Keratinocyte (primary cell): ENCODE results near the gene GJA8. TPM values are rescaled to one million over a fixed set of nuclear protein-coding genes. Genes with fewer than 3 reads are reported as not detected.
"Not testable (repeated sequence)": the region's sequence is repeated elsewhere in the genome, so short reads cannot be mapped to it uniquely, and the experiment has no call there.

Experiments used
- DNase-seq: peaks from one replicate; pipeline ENCODE4 v3.0.0-alpha.2; 2011; ENCODE audit warnings: low read depth, missing footprints, low spot score
- FAIRE-seq: peaks from 2 replicates; lab custom pipeline; 2011; peaks lifted over from hg19 to GRCh38; lab: Jason Lieb, UNC
- H2AFZ ChIP-seq: 2 replicates; pipeline ENCODE4 v1.6.0; 2012; ENCODE audit warnings: low read length, control low read depth, inconsistent platforms; ENCODE audit not compliant: control insufficient read depth
- H3K27ac ChIP-seq: 2 replicates; pipeline ENCODE4 v1.5.1; 2011; ENCODE audit warnings: low read length; ENCODE audit not compliant: control insufficient read depth, insufficient read depth
- H3K27me3 ChIP-seq: 3 replicates; pipeline ENCODE4 v1.6.0; 2011; ENCODE audit warnings: low read length; ENCODE audit not compliant: control insufficient read depth, insufficient read depth; ENCODE audit errors: extremely low read depth
- H3K36me3 ChIP-seq, 2 experiments: 2 replicates in 1 of 2; 3 replicates in 1 of 2; pipeline ENCODE4 v1.5.1; 2011; ENCODE audit warnings: low read length in 2 of 2, mild to moderate bottlenecking in 1 of 2; ENCODE audit not compliant: control insufficient read depth in 2 of 2, insufficient read depth in 2 of 2; ENCODE audit errors: extremely low read depth in 1 of 2
- H3K4me1 ChIP-seq: 3 replicates; pipeline ENCODE4 v1.5.1; 2011; ENCODE audit warnings: low read length; ENCODE audit not compliant: control insufficient read depth, insufficient read depth; ENCODE audit errors: extremely low read depth
- H3K4me2 ChIP-seq: 3 replicates; pipeline ENCODE4 v1.6.0; 2011; ENCODE audit warnings: low read depth, low read length; ENCODE audit not compliant: control insufficient read depth, insufficient read depth; ENCODE audit errors: extremely low read depth
- H3K4me3 ChIP-seq, 3 experiments: fragments of 200-600 bp in 1 of 3; sonication (generic) in 1 of 3; 2 replicates in 2 of 3; 3 replicates in 1 of 3; pipeline ENCODE4 v1.5.1; 2011 to 2016; ENCODE audit warnings: low read length in 3 of 3, mild to moderate bottlenecking in 3 of 3, control low read depth in 2 of 3, inconsistent platforms in 1 of 3, low read depth in 1 of 3, mixed read lengths in 1 of 3, mixed run types in 1 of 3, moderate library complexity in 1 of 3; ENCODE audit not compliant: control insufficient read depth in 2 of 3, insufficient read depth in 2 of 3; ENCODE audit errors: extremely low read depth in 1 of 3
- H3K79me2 ChIP-seq: 2 replicates; pipeline ENCODE4 v1.6.0; 2012; ENCODE audit warnings: low read length; ENCODE audit not compliant: control insufficient read depth, insufficient read depth
- H3K9ac ChIP-seq: 3 replicates; pipeline ENCODE4 v1.6.0; 2011; ENCODE audit warnings: low read length; ENCODE audit not compliant: control insufficient read depth, insufficient read depth; ENCODE audit errors: extremely low read depth
- H3K9me1 ChIP-seq: 3 replicates; pipeline ENCODE4 v1.6.0; 2011; ENCODE audit warnings: low read length; ENCODE audit not compliant: control insufficient read depth, insufficient read depth; ENCODE audit errors: extremely low read depth
- H3K9me3 ChIP-seq: 2 replicates; pipeline ENCODE4 v1.5.1; 2012; ENCODE audit warnings: low read depth, low read length; ENCODE audit not compliant: control insufficient read depth
- H4K20me1 ChIP-seq: 3 replicates; pipeline ENCODE4 v1.6.0; 2011; ENCODE audit warnings: low read length; ENCODE audit not compliant: control insufficient read depth, insufficient read depth; ENCODE audit errors: extremely low read depth
- CTCF ChIP-seq, 3 experiments: IDR thresholded peaks in 1 of 3; conservative IDR thresholded peaks in 1 of 3; optimal IDR thresholded peaks in 1 of 3; 2 replicates in 2 of 3; 3 replicates in 1 of 3; pipeline versions ENCODE3 to v1.5.1; 2011; ENCODE audit warnings: low read length in 3 of 3, mild to moderate bottlenecking in 3 of 3, moderate library complexity in 2 of 3, control low read depth in 1 of 3, inconsistent platforms in 1 of 3; ENCODE audit not compliant: insufficient read depth in 2 of 3; ENCODE audit errors: extremely low read depth in 1 of 3
- EZH2 ChIP-seq: IDR thresholded peaks from one replicate; pipeline ENCODE4 v1.6.1; 2012; ENCODE audit warnings: inconsistent platforms, mild to moderate bottlenecking, low read length, moderate library complexity
- dilution Hi-C: fragments of 300-500 bp; cut with MboI; formaldehyde crosslinking; loops from one replicate; pipeline ENCODE4 v1.7.0; 2020; ENCODE audit warnings: low sequenced_read_pairs; ENCODE audit not compliant: extremely low pct_ligation_motif_present
- polyA minus RNA-seq, 3 experiments: library from RNA; depleted of rRNA, polyadenylated mRNA; stranded (reverse); fragments of >200 nt; gene quantifications; 1 replicate in 1 of 3; 2 replicates in 1 of 3; 3 replicates in 1 of 3; pipeline ENCODE4 v1.2.3, GENCODE V29; 2011
- polyA plus RNA-seq, 5 experiments: library from polyadenylated mRNA; depleted of rRNA in 3 of 5; stranded (reverse) in 3 of 5; stranded (forward) in 1 of 5; unstranded in 1 of 5; fragments of >200 nt; gene quantifications; 1 replicate in 1 of 5; 2 replicates in 3 of 5; 3 replicates in 1 of 5; pipeline versions ENCODE4 v1.2.1 to v1.2.3, GENCODE V29; 2011 to 2012; ENCODE audit warnings: missing spikeins in 2 of 5, low read depth in 1 of 5, low replicate concordance in 1 of 5

The GJA8 gene
- polyA plus RNA-seq (not detected in 3 replicates), polyA minus RNA-seq (not detected in 3 replicates)
- polyA plus RNA-seq (2011; ENCODE audit: low read depth) = not detected
- not detected in 2 replicates for polyA plus RNA-seq (2011; cell fraction: cytosol; rRNA removed)
- polyA plus RNA-seq (2011; cell fraction: nucleus; rRNA removed) = not detected in 2 replicates
- not detected in 2 replicates for polyA plus RNA-seq (2012; ENCODE audit: low replicate concordance)
- polyA minus RNA-seq (2011; cell fraction: cytosol; rRNA and poly(A)+ RNA removed) = not detected
- polyA minus RNA-seq (2011; cell fraction: nucleus; rRNA and poly(A)+ RNA removed) = not detected in 2 replicates

GRCh38 chr1:147902253-147902845 is at the start of gene GJA8:
Gene GJA8 (plus strand): TSS chr1:147902795. CDS start chr1:147907956, 5,161 bp downstream.
- Histone ChIP-seq H3K9me3 (no peaks in the 10 kb centered on the region), H3K9ac (no peak within 1 kb of the TSS), H3K9me1 (no peaks in the 10 kb centered on the region), H3K36me3 (no peaks in the 10 kb centered on the region), H3K79me2 (no peaks in the 10 kb centered on the region), H3K27ac (no peak within 1 kb of the TSS), H3K4me1 (peaks cover 2% of the 10 kb centered on the region), H2AFZ (no peak within 1 kb of the TSS), H3K27me3 (no peaks in the 10 kb centered on the region), H3K4me3 (no peak within 1 kb of the TSS), H3K4me2 (no peak within 1 kb of the TSS), H4K20me1 (no peaks in the 10 kb centered on the region)
- no peak for DNase-seq
- FAIRE-seq = no peak
- TF ChIP-seq CTCF (optimal IDR thresholded peaks at IDR 0.05 in 1 of 3, IDR thresholded peaks at IDR 0.05 in 1 of 3, conservative IDR thresholded peaks at IDR 0.05 in 1 of 3; ENCODE audit: extremely low read depth in 1 of 3, insufficient read depth in 2 of 3, low read length in 3 of 3) (no peak), EZH2 (no peak)
- dilution Hi-C loops = no loop called here

- H2AFZ ChIP-seq = no peak overlapping the region
- DNase-seq (no peak), FAIRE-seq (no peak)
- H3K4me3 ChIP-seq = no peak overlapping the region
- H3K27me3 ChIP-seq = no peaks in the 10 kb centered on the region
- no peaks in the 10 kb centered on the region for H3K4me1 ChIP-seq
- no peaks in the 10 kb centered on the region for H3K36me3 ChIP-seq
- H3K27ac ChIP-seq = no peak overlapping the region
- H3K9me1 ChIP-seq = no peaks in the 10 kb centered on the region
- dilution Hi-C loops = no loop called here
- TF ChIP-seq CTCF (optimal IDR thresholded peaks at IDR 0.05 in 1 of 3, IDR thresholded peaks at IDR 0.05 in 1 of 3, conservative IDR thresholded peaks at IDR 0.05 in 1 of 3; ENCODE audit: extremely low read depth in 1 of 3, insufficient read depth in 2 of 3, low read length in 3 of 3) = no peak
- no peak for TF ChIP-seq EZH2
- H3K9me3 ChIP-seq = no peaks in the 10 kb centered on the region
- no peaks in the 10 kb centered on the region for H4K20me1 ChIP-seq
- H3K79me2 ChIP-seq = no peaks in the 10 kb centered on the region
- no peak overlapping the region for H3K4me2 ChIP-seq
- H3K9ac ChIP-seq = no peak overlapping the region
Observed at GRCh38 chr1:147853391-147853790, 49.2 kb upstream of the GJA8 start.

- H3K9ac ChIP-seq, H4K20me1 ChIP-seq, H3K79me2 ChIP-seq, DNase-seq, H3K27me3 ChIP-seq, H3K9me1 ChIP-seq, H3K27ac ChIP-seq, dilution Hi-C loops, FAIRE-seq, H3K4me1 ChIP-seq, H3K4me3 ChIP-seq, H3K4me2 ChIP-seq, H3K36me3 ChIP-seq, H2AFZ ChIP-seq, H3K9me3 ChIP-seq: not testable (repeated sequence)
Observed at GRCh38 chr1:147854989-147855388, 47.6 kb upstream of the GJA8 start.
